ENCODE results near the gene ZP2.

GRCh38 chr16:21164521-21165168, 46.7 kb downstream of the ZP2 start:
- TF ChIP-seq POLR2A (IDR thresholded peaks at IDR 0.05; ENCODE audit: low read depth, low read length) (no peak), CEBPB (IDR thresholded peaks at IDR 0.05; ENCODE audit: low read depth, low read length) (no peak), CTCF (conservative IDR thresholded peaks at IDR 0.05; ENCODE audit: low read depth, low read length) (no peak), CHD1 (IDR thresholded peaks at IDR 0.05; ENCODE audit: low read depth, low read length) (no peak), RAD21 (IDR thresholded peaks at IDR 0.05; ENCODE audit: low read length) (no peak), RCOR1 (IDR thresholded peaks at IDR 0.05; ENCODE audit: insufficient replicate concordance, low read length) (no peak), MXI1 (IDR thresholded peaks at IDR 0.05; ENCODE audit: borderline replicate concordance, low read depth, low read length) (no peak), MAFK (IDR thresholded peaks at IDR 0.05; ENCODE audit: low read depth, low read length) (no peak), FOS (IDR thresholded peaks at IDR 0.05; ENCODE audit: low read depth, low read length) (no peak), BHLHE40 (IDR thresholded peaks at IDR 0.05; ENCODE audit: low read depth, low read length) (no peak), RFX5 (IDR thresholded peaks at IDR 0.05; ENCODE audit: low read depth, low read length) (no peak), ELK1 (IDR thresholded peaks at IDR 0.05; ENCODE audit: borderline replicate concordance, low read depth, low read length) (no peak), MAZ (IDR thresholded peaks at IDR 0.05; ENCODE audit: borderline replicate concordance, low read depth, low read length) (no peak)
- TF ChIP-seq, protein P1, sequence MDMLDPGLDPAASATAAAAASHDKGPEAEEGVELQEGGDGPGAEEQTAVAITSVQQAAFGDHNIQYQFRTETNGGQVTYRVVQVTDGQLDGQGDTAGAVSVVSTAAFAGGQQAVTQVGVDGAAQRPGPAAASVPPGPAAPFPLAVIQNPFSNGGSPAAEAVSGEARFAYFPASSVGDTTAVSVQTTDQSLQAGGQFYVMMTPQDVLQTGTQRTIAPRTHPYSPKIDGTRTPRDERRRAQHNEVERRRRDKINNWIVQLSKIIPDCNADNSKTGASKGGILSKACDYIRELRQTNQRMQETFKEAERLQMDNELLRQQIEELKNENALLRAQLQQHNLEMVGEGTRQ (IDR thresholded peaks at IDR 0.05; ENCODE audit: low read depth, low read length) = no peak
